Skeletal muscle cell (primary cell): ENCODE data around the gene KHNYN.
A peak's percentile ranks its signal among the peaks of the same experiment; 100 is the strongest.
"Not testable (repeated sequence)": the region's sequence is repeated elsewhere in the genome, so short reads cannot be mapped to it uniquely, and the experiment has no call there.

Experiments used
- DNase-seq: peaks from one replicate; pipeline ENCODE4 v3.0.0-alpha.2; 2010; ENCODE audit warnings: low read depth
- H3K4me3 ChIP-seq: 2 replicates; pipeline ENCODE4 v1.5.1; 2011; ENCODE audit warnings: low read depth, mild to moderate bottlenecking, control low read depth, low read length, moderate library complexity

The KHNYN gene

GRCh38 chr14:24461336-24461735, 31.6 kb downstream of the KHNYN start:
- no peak for DNase-seq
- no peak overlapping the region for H3K4me3 ChIP-seq

DNA sequence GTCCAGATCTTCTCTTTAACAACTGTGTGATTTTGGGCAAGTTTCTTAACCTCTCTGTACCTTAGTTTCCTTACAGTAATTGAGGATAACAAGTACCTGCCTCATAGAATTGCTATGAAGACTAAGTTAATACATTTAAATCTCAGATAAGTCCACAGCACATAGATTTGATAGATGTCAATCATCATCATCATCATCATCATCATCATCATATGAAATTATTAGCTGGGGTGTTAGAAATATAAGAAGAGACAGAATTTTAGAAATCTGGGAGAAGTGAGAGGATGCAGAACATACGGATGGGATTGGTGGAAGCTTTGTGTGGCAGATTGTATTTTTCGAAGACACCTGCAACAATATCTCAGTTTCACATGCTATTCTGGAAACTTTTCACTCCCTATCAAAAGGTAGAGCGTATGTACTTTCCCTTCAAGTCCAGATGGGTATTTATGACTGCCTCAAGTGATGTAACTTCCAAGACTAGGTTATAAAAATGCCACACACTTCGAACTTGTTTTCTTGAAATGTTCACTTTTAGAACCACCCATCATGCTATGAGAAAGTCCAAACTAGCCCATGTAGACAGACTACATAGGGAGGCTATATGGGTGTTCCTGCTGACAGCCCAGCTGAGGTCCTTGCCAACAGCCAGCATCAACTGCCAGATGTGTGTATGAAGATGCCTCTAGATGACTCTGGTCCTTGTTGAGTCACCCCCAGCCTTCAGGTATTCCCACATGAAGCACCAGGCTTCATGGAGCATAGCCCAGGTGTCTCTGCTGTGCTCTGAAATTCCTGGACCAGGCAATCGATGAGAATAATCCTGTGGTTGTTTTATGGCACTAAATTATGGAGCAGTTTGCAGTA, 33.5 kb downstream of the KHNYN start:
- DNase-seq: no peak
- no peak overlapping the region for H3K4me3 ChIP-seq

DNA sequence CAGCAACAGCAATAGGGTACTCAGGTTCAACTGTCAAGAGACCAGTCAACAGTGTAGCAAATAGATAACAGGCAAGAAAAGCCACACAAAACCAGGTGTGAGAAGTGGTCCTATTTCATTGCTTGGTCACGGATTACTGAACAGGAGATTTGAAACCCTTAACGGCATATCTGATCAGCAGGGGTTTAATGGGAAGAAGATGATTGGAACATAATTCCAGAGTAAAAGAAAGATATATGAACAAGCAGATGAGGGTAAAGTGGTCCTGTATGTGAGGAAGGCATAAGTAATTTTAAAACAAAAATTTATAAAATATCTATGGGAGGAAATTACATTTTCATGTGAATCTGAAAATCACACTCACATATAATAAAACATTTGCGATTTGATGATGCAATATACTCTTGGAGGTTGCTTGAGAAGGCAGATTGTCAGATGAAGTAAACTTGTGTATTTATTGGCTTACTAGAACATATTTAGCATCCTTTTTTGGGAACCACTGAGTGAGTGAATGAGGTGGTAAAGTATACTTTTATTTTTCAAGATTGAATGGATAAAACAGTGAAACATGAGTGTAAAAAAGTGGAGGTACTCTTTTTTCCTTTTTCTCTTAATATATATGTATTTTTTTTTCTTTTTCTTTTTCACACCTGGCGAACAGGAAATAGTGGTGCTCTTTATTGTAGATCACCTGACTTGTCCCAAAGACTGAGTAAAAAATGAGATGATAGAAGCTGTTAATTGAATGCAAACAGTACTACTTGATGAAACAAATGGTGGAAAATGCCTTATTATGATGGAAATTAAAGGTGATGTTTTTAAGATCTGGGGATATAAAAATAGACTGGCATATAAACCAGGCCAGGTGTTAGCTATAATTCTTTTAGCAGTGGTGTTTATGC, 34.4 kb downstream of the KHNYN start:
- DNase-seq: no peak
- H3K4me3 ChIP-seq: no peak overlapping the region

GRCh38 chr14:24465368-24465767, 35.6 kb downstream of the KHNYN start:
- no peak overlapping the region for H3K4me3 ChIP-seq
- no peak for DNase-seq

GRCh38 chr14:24465805-24466204, 36.1 kb downstream of the KHNYN start:
- no peak for DNase-seq
- H3K4me3 ChIP-seq: no peak overlapping the region

GRCh38 chr14:24470450-24470849, 40.7 kb downstream of the KHNYN start:
- DNase-seq, H3K4me3 ChIP-seq: not testable (repeated sequence)

GRCh38 chr14:24473211-24473610, 43.5 kb downstream of the KHNYN start:
- no peak for DNase-seq

DNA sequence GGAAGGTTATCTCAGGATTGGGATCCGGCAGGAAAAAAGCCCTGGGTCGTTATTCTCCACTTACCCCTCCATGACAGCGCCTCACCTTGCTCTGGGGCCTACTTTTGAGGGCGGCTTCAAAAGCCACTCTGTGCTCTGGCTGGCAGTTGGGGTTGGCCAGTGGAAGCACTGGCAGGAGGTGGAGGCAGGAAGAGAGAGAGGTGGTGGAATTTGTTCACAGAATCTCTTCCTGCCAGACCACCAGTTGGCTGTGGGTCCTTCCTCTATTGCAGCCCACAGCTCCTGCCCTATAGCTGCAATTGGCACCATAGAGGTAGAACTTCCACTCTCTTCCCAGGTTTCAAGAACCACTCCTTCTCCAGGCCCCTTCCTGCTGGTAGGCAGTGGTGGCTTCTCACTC, 45.5 kb downstream of the KHNYN start:
- DNase-seq: no peak
- H3K4me3 ChIP-seq: no peak overlapping the region

More at GRCh38 chr14:24473211-24473610, 43.5 kb downstream of the KHNYN start:
- H3K4me3 ChIP-seq: no peak overlapping the region

GRCh38 chr14:24479999-24480398, 50.2 kb downstream of the KHNYN start:
- DNase-seq: not testable (repeated sequence)

DNA sequence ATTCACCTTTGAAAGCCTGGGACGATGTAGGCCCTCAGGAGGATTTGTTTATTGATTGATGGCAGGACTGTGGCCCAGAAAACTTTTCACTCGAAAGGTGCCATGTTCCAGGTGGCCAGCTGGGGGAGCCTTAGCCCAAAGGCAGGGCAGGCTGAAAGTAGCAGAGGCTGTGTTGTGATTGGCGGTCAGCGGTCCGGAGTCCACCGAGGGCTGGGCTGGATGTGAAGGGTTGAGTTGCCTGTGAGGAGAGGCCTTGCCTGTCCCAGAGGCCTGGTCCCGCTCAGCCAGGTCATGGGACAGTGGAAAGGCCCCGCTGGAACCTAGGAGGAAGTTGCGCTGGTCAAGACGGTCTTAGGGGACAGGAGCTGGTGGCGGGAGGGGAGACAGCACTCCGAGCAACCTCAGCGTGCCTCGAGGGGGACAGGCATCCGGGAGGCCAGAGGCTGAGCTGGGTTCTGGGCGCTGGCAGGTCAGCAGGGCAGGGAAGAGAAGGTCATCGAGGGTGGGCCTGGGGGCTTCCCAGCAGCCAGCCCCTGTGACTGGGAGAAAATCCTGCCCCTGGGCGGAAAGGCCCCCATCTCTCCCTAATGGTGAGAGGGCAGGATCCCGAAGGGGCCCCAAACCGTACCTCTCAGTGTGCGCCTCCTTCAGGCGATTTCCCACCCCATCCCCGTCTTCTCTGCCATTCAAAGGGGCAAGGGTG, 52.0 kb downstream of the KHNYN start:
- H3K4me3 ChIP-seq: no peak overlapping the region
- no peak for DNase-seq

More at GRCh38 chr14:24479999-24480398, 50.2 kb downstream of the KHNYN start:
- H3K4me3 ChIP-seq: not testable (repeated sequence)

DNA sequence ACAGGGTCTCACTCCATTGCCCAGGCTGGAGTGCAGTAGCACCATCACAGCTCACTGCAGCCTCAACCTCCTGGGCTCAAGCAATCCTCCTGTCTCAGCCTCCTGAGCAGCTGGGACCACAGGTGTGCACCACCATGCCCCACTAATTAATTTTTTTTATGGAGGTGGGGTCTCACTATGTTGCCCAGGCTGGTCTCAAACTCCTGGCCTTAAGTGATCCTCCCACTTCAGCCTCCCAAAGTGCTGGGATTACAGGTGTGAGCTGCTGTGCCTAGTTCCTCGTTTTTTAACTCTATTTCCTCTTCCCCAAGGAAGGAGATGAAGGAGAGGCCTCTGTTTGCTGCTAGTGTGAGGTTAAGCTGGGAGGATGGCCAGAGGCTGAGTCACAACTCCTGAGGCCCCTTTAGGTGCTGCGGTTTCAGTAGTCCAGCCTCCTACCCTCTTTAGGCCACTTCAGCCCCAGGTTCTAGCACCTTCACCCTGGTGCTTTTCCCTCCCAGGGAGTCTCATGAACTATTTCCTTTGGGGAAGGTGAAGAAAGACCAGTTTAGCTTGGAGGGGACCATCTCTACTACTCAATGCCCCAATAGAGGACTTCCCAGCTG, 53.0 kb downstream of the KHNYN start:
- peak; percentile 4 for DNase-seq
- not testable (repeated sequence) for H3K4me3 ChIP-seq

GRCh38 chr14:24483604-24484252, 54.0 kb downstream of the KHNYN start:
- H3K4me3 ChIP-seq: no peak overlapping the region
- peak; percentile 8 for DNase-seq
